ENCODE measurements around the gene VARS2. TPM values are rescaled to one million over a fixed set of nuclear protein-coding genes. Genes with fewer than 3 reads are reported as not detected.

VARS2 gene
- total and polyA plus RNA-seq, 2 donors (not counting 1 experiment from before 2014, with no cell fraction given): 27.1 to 41.6 TPM

DNA sequence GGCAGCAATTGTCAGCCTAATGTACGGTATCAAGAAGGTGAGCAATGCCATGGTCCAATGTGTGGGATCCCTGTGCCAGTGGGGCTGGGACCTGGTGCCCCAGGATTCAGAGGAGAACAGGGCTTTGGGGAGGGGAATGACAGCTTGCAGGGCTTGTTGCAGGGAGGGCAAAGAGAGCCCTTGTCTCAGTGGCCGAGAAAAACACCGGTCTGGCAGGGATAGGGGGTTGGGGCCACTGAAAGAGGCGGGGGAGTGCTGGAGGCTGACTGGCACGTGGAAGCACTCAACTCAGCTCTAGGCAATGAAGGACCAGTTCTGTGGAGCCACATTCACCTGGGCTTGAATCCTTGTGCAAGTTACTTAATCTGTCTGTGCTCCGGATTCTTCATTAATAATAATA is 23.2 kb downstream of the VARS2 start:
- intact Hi-C loops (cut with micrococcal nuclease): no loop called here
- H4K20me1 ChIP-seq (ENCODE audit: control insufficient read depth, insufficient read depth, low read length, poor library complexity, severe bottlenecking): no peaks in the 10 kb centered on the region
- no peak overlapping the region for H3K9ac ChIP-seq (ENCODE audit: low read length)
- no peaks in the 10 kb centered on the region for H3K9me3 ChIP-seq (ENCODE audit: control extremely low read depth in 1 of 3, control insufficient read depth in 2 of 3, insufficient read depth in 1 of 3, low read length in 2 of 3)
- H3K4me1 Mint-ChIP-seq: no peaks in the 10 kb centered on the region
- no peaks in the 10 kb centered on the region for H3K36me3 ChIP-seq (replicated peaks in 1 of 2; ENCODE audit: control extremely low read depth in 1 of 2, control insufficient read depth in 1 of 2, extremely low read depth in 1 of 2, insufficient read depth in 2 of 2, low read length in 1 of 2)
- H3K27ac ChIP-seq (ENCODE audit: low read length in 2 of 2): no peak overlapping the region
- H2AFZ ChIP-seq (ENCODE audit: insufficient read depth, low read depth, low read length, poor library complexity, severe bottlenecking): no peak overlapping the region
- no peaks in the 10 kb centered on the region for H3K79me2 ChIP-seq (ENCODE audit: control insufficient read depth, insufficient read depth, low read length)
- DNase-seq: no peak
- H3K27me3 Mint-ChIP-seq: peaks cover 38% of the 10 kb centered on the region
- no peaks in the 10 kb centered on the region for H3K4me1 ChIP-seq (ENCODE audit: control insufficient read depth in 2 of 2, insufficient read depth in 2 of 2, low read length in 2 of 2)
- TF ChIP-seq, protein P1, sequence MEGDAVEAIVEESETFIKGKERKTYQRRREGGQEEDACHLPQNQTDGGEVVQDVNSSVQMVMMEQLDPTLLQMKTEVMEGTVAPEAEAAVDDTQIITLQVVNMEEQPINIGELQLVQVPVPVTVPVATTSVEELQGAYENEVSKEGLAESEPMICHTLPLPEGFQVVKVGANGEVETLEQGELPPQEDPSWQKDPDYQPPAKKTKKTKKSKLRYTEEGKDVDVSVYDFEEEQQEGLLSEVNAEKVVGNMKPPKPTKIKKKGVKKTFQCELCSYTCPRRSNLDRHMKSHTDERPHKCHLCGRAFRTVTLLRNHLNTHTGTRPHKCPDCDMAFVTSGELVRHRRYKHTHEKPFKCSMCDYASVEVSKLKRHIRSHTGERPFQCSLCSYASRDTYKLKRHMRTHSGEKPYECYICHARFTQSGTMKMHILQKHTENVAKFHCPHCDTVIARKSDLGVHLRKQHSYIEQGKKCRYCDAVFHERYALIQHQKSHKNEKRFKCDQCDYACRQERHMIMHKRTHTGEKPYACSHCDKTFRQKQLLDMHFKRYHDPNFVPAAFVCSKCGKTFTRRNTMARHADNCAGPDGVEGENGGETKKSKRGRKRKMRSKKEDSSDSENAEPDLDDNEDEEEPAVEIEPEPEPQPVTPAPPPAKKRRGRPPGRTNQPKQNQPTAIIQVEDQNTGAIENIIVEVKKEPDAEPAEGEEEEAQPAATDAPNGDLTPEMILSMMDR (IDR thresholded peaks at IDR 0.05): no peak
- TF ChIP-seq EZH2 (IDR thresholded peaks at IDR 0.05; ENCODE audit: borderline replicate concordance, insufficient read depth, low read depth, low read length, poor library complexity, severe bottlenecking): no peak
- no peak overlapping the region for H3K4me2 ChIP-seq (replicated peaks; ENCODE audit: low read depth, low read length, poor library complexity, severe bottlenecking)
- no peak overlapping the region for H3K4me3 Mint-ChIP-seq
- H3K4me3 ChIP-seq (ENCODE audit: control extremely low read depth in 1 of 5, extremely low read depth in 1 of 5, insufficient read depth in 1 of 5, low read depth in 2 of 5, low read length in 4 of 5): no peak overlapping the region
- ATAC-seq (ENCODE audit: low read depth): no peak
- no peak overlapping the region for H3K27ac Mint-ChIP-seq
- 92% methylated on average over 5 of the region's 6 CpGs for WGBS (ENCODE audit: insufficient coverage)
- no peaks in the 10 kb centered on the region for H3K9me3 Mint-ChIP-seq (ENCODE audit: insufficient read depth)
- ChIA-PET CTCF (no interaction called here), POLR2A (no interaction called here)
- peaks cover 0 to 27% (median 8%) of the 10 kb centered on the region in 4 experiments for H3K27me3 ChIP-seq (replicated peaks in 1 of 4; ENCODE audit: control extremely low read depth in 1 of 4, control insufficient read depth in 3 of 4, insufficient read depth in 4 of 4, low read length in 3 of 4)

- peaks cover 46% of the 10 kb centered on the region for H3K27me3 Mint-ChIP-seq
- H3K9me3 Mint-ChIP-seq (ENCODE audit: insufficient read depth): no peaks in the 10 kb centered on the region
Measured at GRCh38 chr6:30938730-30939129, 24.7 kb downstream of the VARS2 start.

More at GRCh38 chr6:30938730-30939129, 24.7 kb downstream of the VARS2 start:
- no peaks in the 10 kb centered on the region for H3K4me1 Mint-ChIP-seq
- intact Hi-C loops (cut with micrococcal nuclease): no loop called here
- no peak overlapping the region for H3K4me3 Mint-ChIP-seq
- no peaks in the 10 kb centered on the region for H3K9me3 ChIP-seq (ENCODE audit: control extremely low read depth in 1 of 3, control insufficient read depth in 2 of 3, insufficient read depth in 1 of 3, low read length in 2 of 3)
- no peak overlapping the region for H3K9ac ChIP-seq (ENCODE audit: low read length)
- ChIA-PET CTCF (no interaction called here), POLR2A (no interaction called here)
- ATAC-seq (ENCODE audit: low read depth): no peak
- H4K20me1 ChIP-seq (ENCODE audit: control insufficient read depth, insufficient read depth, low read length, poor library complexity, severe bottlenecking): no peaks in the 10 kb centered on the region
- H3K27me3 ChIP-seq (replicated peaks in 1 of 4; ENCODE audit: control extremely low read depth in 1 of 4, control insufficient read depth in 3 of 4, insufficient read depth in 4 of 4, low read length in 3 of 4): peaks cover 0 to 42% (median 13%) of the 10 kb centered on the region in 4 experiments
- no peak overlapping the region for H3K27ac ChIP-seq (ENCODE audit: low read length in 2 of 2)
- no peaks in the 10 kb centered on the region for H3K4me1 ChIP-seq (ENCODE audit: control insufficient read depth in 2 of 2, insufficient read depth in 2 of 2, low read length in 2 of 2)
- H3K4me2 ChIP-seq (replicated peaks; ENCODE audit: low read depth, low read length, poor library complexity, severe bottlenecking): no peak overlapping the region
- H2AFZ ChIP-seq (ENCODE audit: insufficient read depth, low read depth, low read length, poor library complexity, severe bottlenecking): no peak overlapping the region
- no peak for DNase-seq
- no peak overlapping the region for H3K27ac Mint-ChIP-seq
- H3K4me3 ChIP-seq (ENCODE audit: control extremely low read depth in 1 of 5, extremely low read depth in 1 of 5, insufficient read depth in 1 of 5, low read depth in 2 of 5, low read length in 4 of 5): no peak overlapping the region
- H3K36me3 ChIP-seq (replicated peaks in 1 of 2; ENCODE audit: control extremely low read depth in 1 of 2, control insufficient read depth in 1 of 2, extremely low read depth in 1 of 2, insufficient read depth in 2 of 2, low read length in 1 of 2): no peaks in the 10 kb centered on the region
- H3K79me2 ChIP-seq (ENCODE audit: control insufficient read depth, insufficient read depth, low read length): no peaks in the 10 kb centered on the region
- WGBS (ENCODE audit: insufficient coverage): 64% methylated on average over 2 of the region's 4 CpGs
- TF ChIP-seq, protein P1 (IDR thresholded peaks at IDR 0.05): no peak
- TF ChIP-seq EZH2 (IDR thresholded peaks at IDR 0.05; ENCODE audit: borderline replicate concordance, insufficient read depth, low read depth, low read length, poor library complexity, severe bottlenecking): no peak

All from B cell (primary cell).